Stomach (tissue), 4 donors: ENCODE measurements around the gene ST14.

Experiments used
- EP300 ChIP-seq: sonication (generic); formaldehyde crosslinking; IDR thresholded peaks from one replicate; pipeline ENCODE4 v1.6.1; 2017; ENCODE audit warnings: antibody characterized with exemption
- TF ChIP-seq, protein P1 (sequence below), 7 experiments: fragments of 450-650 bp in 4 of 7; fragments of 200-600 bp in 3 of 7; sonication (generic) in 3 of 7; IDR thresholded peaks; one replicate each; pipeline ENCODE4 v1.5.1; 2016 to 2019; ENCODE audit warnings: antibody characterized with exemption in 7 of 7, control low read depth in 2 of 7, mild to moderate bottlenecking in 1 of 7

DNA sequence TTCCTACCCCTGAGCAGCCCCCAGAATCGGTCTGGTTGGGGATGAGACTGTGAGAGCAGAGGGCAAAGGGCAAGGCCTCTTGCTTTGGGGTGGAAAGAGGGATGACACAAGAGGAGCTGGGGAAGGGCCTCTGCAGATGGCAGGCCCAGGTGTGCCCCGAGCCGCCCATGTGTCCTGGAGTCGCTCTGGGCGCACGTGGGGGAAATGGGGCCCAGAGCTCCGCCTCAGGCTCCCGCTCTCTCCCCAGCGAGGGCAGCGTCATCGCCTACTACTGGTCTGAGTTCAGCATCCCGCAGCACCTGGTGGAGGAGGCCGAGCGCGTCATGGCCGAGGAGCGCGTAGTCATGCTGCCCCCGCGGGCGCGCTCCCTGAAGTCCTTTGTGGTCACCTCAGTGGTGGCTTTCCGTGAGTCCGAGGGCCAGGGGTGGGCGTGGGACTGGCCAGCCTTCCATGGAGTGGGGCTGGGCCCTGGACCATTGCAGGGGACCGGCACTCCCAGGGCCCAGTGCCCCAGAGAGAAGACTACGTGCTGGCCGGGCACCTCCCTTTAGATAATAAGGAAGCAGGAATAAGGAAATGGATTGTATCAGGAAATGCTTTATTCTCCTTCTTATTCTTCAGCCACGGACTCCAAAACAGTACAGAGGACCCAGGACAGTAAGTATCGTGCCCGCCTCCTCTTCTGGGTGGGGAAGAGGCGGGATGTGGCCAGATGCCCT is 30.1 kb downstream of the ST14 start:
- TF ChIP-seq EP300 = no peak
- TF ChIP-seq, protein P1, sequence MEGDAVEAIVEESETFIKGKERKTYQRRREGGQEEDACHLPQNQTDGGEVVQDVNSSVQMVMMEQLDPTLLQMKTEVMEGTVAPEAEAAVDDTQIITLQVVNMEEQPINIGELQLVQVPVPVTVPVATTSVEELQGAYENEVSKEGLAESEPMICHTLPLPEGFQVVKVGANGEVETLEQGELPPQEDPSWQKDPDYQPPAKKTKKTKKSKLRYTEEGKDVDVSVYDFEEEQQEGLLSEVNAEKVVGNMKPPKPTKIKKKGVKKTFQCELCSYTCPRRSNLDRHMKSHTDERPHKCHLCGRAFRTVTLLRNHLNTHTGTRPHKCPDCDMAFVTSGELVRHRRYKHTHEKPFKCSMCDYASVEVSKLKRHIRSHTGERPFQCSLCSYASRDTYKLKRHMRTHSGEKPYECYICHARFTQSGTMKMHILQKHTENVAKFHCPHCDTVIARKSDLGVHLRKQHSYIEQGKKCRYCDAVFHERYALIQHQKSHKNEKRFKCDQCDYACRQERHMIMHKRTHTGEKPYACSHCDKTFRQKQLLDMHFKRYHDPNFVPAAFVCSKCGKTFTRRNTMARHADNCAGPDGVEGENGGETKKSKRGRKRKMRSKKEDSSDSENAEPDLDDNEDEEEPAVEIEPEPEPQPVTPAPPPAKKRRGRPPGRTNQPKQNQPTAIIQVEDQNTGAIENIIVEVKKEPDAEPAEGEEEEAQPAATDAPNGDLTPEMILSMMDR (IDR thresholded peaks at IDR 0.05) = no peak
